A172 (cell line): ENCODE results near the gene LYZL4. TPM values are rescaled to one million over a fixed set of nuclear protein-coding genes. Genes with fewer than 3 reads are reported as not detected.

Experiments used
- DNase-seq: peaks from one replicate; pipeline ENCODE4 v3.0.0-alpha.2; 2015; ENCODE audit warnings: low spot score
- total RNA-seq: library from RNA; depleted of rRNA; stranded (reverse); fragments of >200 nt; shearing (Covaris generic); gene quantifications from 2 replicates; pipeline ENCODE4 v1.2.3, GENCODE V29; 2014; rRNA removed

The LYZL4 gene, protein sequence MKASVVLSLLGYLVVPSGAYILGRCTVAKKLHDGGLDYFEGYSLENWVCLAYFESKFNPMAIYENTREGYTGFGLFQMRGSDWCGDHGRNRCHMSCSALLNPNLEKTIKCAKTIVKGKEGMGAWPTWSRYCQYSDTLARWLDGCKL
- total RNA-seq, result not detected in 2 replicates

DNA sequence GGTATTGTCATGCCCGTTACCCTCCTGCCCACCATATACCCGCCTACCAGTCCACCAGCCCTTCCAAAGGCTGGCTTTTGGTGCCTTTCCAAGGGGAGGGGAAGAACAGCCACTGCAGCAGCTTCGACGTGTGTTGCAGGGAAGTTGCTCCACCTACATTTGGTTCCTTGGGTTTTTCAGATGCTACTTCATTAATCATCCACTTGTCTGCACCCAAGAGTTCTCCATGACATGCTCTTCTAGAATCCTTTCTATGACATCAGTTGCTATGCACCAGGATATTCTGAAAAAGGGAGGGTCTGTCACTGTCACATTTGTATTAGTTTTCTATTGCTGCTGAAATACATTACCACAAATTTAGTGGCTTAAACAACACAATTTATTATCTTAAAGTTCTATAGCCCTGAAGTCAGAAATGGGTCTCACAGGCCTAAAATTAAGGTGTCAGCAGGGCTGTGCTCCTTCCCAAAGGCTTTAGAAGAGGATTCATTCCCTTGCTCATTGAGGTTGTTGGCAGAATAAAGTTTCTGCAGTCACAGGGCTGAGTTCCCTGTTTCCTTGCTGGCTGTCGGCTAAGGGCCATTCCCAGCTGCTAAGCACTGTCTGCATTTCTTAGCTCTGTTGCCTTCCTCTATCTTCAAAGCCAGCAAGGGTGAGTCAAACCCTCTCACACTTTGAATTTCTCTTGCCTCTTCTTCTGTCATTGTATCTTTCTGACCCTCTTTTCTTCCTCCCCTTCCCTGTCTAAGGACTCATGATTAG, at the start of gene LYZL4:
Gene LYZL4, minus strand, starts transcription at position 241 of the 762 bp plus-strand sequence. CDS start 3,359 bp downstream, outside the sequence.
- DNase-seq, result no peak

DNA sequence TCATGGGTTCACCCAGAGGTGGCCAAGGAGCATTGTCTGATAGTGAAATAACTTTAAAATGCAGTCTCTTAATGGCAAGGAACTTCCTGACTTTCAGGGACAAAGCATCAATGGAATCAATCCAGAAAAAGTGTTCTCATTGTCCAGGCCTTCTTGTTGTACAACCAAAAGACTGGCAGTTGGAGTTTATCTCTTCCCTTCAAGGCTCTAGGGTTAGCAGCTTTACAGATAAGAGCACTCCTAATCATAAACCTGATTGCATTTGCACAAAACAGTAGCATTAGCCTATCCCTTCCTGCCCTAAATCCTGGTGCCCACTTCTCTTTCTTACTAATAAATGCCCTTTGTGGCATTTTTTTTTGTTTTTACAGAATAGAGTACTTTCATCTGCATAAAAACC, 48.7 kb upstream of the LYZL4 start:
- DNase-seq, result no peak

DNA sequence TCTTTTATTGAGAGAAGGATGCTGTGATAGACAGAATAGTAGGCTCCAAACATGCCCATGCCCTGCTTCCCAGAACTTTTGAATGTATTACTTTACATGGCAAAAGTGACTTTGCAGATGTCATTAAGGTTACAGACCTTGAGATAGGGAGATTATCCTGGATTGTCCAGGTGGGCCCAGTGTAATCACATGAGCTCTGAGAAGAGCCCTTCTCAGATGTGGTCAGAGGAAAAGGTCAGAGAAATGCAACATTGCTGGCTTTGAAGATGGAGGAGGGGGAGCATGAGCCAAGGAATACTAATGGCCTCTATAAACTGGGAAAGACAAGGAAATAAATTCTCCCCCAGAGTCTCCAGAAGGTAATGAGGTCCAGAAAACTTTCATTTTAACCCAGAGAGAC, 45.8 kb upstream of the LYZL4 start:
- no peak for DNase-seq

DNA sequence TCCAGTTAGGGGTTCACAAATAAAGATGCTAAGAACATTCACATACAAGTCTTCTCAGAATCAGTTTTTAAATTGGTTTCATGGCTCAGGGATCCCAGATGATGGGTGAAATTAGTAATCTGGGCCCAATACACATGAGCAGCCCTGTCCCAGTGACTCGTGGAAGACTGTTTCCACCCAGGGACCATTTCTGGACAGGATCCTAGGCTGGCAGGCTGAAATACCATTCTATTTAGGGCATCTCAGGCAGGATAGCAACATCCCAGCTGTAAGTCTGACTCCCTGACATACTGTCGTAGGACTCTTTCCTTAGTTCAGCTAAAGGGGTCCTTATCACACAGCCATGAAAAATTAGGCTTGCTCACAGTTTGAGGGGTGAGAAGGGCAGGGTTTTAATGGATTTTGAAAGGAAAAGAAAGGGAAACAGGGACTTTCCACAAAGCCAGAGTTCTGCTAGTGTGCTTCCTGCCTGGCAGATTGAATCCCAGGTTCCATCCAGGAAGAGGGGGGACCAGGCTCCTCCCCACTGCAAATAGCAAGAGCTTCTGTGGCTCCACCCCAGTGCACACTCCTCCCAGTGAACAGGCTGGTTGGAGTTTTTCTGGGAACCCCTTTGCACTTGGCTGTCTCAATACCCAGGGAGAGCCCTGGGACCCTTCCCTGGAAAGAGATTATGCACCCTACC, 41.3 kb upstream of the LYZL4 start:
- peak; percentile 18 for DNase-seq

DNA sequence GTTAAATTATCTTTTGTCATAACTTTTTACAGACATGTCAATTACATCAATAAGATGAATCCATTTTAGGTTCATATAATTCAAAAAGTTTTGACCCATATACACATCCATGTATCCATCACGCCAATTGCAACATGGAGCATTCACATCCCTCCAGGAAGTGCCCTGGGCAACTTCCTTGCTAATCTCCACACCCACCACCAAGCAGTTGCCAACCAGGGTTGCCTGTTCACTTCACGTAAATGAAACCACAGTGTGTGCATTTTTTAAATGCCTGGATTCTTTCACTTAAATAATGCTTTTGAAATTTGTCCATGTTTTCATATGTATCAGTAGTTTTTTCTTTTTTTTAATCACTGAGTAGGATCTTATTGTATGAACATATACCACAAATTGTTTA, 40.7 kb upstream of the LYZL4 start:
- DNase-seq, result no peak

DNA sequence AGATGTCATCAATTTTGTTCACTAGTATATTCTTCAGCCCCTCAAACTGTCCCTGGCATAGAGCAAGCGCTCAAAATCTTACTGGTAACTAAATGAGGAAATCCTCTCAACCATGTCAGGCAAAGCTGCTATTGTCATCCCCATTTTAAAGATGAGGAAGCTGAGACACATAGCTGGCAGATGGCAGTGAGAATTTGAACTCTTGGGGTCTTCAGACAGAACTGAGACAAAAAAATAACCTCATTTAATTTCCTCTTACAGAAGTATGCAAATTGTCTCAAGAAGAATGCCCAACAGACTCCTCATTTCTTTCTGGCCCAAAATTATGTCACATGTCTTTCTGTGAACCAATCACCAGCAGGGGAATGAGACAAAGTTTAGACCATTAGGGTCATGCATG, 40.2 kb upstream of the LYZL4 start:
- no peak for DNase-seq

DNA sequence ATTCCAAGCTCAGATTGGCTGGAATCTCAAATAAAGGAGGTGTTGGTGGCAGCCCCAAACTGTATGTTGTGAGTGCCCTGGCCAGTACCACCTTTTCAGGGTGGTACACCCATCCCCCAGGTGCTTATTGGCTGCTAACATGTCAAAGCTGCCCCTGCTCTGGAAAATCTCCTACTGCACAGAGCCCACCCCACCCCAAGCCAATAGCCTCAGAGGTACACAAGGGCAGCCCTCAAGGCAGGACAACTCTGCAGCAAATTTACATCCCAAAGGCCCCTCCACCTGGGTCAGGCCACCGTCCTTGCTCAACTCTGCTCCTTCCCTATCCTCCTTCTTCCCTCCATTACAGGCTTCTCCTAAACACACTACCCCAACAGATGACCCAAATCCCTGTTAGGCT, 37.1 kb upstream of the LYZL4 start:
- no peak for DNase-seq

DNA sequence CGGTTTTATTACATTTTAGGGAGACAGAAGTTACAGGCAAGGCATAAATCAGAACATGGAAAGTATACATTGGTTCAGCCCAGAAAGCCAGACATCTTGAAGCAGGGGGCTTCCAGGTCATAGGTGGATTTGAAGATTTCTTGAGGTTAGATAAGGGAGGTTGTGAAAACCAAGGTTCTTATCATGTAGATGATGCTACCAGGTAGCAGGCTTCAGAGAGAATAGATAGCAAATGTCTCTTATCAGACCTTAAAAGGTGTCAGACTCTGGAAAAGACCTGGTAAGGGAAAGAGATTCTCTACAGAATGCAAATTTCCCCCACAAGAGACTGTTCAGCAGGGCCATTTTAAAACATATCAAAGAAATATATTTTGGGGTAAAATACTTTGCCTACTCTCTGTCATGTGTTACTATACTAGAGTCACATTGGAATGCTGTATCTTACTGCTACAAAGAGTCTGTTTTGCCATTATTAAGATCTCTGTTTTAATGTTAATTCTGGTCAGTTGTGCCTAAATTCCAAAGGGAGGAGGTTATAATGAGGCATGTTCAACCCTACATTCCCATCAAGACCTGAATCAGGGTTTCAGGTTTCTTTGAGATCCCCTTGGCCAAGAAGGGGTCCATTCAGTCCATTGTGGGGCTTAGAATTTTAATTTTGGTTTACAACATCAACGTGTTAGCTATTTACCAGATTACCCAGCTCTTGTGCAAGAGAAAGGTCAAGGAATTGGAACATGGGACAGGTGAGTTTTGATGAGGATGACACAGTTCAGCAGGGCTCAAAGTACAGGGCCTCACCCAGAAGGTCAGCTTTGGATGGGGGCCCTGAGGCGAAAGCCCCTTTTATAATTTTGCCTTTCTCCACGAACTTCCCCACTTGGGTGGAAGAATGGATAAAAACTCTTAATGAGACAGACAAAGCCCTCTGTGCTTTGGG, 36.0 kb upstream of the LYZL4 start:
- no peak for DNase-seq

DNA sequence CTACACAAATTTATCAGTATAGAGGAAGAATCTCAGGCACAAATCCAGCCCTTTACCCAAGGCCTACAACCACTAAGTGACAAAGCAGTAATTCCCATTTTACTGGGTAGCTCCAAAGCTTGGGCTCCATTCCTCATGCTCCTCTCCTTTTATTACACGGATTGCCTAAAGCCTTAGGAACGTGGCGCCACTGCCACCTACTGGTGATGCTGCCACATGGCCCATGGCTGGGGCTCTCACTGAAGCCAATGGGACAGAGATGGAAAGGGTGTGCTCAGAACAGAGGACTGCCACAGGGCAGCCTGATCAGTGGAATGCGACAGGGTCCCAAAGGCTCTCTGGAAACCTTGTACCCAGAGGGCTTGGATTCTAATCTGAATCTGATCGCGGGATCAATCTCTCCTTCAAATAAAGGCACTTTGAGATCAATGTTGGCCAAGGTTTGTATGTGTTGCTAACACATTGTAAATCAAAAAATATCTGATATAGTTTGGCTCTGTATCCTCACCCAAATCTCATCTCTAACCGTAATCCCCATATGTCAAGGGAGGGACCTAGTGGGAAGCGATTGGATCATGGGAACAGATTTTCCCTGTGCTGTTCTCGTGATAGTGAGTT, 33.5 kb upstream of the LYZL4 start:
- peak; percentile 76 for DNase-seq

DNA sequence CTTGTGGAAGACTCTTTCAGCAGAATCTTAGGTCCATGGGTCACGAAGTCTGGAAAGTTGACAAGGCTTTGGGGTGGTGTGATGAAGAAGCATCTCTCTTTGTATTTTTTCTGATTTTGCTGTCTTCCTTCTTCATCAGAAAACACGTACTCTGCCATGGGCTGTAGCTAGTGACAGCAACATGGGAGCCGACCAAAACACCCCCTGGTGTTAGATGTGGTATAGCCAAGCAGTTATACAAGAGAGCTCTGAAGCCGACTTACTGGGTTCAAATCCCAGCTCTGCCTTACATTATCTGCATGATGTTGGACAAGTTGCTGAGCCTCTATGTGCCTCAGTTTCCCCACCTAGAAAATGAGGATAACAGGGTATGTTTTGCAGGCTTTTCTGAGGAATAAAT, 32.9 kb upstream of the LYZL4 start:
- no peak for DNase-seq

DNA sequence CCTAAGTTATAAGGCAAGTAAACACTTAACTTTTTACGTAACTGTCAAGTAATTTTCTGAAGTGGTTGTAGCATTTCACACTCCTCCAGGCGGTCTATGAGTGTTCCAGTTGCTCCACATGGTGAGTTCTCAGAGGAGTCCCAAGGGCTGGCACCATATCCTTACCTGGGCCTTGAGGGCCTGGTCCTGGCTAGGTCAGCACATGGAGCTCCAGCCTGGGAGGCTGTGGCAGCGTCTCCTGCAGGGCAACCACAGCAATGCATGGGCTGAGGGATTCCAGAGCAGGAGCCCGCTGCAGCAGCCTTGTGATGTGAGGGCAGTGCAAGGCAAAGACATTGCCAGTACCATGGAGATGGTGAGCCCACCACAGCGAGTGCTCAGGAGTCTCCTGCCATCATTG, 32.2 kb upstream of the LYZL4 start:
- DNase-seq, result no peak

DNA sequence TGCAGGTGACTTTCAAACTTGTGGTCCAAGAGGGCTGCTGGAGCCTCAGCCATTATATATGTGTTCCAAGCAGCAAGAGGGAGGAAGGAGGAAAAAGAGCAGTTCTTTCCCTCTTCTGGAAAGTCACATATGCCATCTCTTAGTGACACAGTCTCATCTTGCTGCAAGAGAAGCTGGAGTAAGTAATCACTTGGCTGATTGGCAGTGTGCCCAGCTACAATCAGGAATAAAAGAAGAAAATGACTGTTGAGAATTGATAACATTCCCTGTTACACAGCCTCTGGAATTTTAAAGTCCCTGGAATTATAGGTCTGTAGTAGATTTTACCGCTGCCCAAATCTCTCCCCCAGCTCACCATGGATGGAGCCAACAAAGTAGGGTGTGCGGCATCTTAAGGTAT, 31.4 kb upstream of the LYZL4 start:
- DNase-seq, result no peak

DNA sequence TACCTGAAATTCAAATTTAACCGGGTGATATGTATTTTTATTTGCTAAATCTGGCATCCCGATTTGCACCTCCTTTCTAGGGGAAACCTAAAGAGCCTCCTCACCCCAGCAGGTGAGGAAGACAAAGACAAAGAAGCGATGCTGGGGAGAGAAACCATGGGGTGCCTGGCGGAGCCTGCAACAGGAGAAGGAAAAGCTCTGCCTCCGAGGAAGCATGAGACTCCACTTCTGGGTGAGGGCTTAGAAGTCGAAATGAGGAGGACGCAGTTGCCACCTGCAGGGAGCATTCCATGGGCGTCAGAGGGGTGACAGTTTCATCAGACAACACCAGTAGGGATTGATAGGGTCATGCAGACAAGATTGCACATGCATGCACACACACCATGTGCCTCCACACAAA, 30.5 kb upstream of the LYZL4 start:
- no peak for DNase-seq

DNA sequence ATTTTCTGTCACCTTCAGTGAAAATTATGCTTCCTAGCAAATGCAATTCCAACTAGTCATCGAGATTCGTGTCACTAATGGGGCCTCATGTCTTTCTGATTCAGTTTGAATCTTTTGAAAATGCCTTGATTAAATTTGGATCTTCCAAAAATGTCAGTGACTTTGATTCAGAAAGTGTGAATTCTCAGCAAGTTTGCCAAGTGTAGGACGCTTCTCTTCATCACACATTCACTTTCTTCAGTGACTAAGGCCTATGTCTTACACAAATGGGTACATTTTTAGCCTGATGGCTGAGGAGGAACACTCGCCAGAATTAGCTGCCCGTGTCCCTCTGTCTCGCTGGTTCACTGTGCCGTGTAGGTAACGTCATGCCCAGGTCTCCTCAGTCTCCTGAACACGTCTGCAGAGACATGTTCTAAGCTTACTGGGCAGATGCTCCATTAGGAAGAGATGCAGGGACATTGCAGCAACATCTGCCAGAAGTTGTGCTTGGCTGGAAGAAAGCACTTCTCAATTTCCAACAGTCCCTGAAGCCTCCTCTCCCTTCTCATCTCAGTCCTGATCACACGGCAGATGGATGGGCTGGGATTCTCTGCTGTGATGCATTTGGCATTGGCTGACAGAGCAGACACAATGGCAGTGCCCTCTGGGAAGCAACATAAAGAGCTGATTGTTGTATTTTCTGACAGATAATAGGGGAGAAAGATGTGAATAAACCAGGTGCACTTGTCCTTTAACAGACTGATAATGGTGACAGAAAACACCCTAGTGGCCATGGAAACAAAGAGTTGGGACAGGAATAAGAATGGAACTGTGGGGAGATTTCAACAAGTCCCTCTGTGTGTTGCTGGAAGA, 29.1 kb upstream of the LYZL4 start:
- no peak for DNase-seq

DNA sequence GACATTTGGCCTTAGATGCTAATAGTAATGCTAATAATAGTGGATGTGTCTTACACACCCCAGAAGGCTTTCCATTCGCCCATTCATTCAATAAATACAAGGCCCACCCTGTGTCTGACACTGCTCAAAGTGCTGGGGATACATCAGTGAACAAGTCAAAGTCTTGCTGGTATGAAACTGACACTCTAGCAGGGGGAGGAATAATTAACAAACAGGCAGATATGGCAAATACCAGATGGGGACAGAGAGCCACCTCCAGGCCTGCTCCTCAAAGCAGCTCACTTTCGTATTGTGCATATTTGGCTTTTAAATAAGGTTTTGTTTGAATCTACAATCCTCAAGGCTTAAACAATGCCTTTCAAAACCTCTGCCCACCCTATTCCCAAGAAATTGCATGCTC, 28.3 kb upstream of the LYZL4 start:
- DNase-seq, result no peak

DNA sequence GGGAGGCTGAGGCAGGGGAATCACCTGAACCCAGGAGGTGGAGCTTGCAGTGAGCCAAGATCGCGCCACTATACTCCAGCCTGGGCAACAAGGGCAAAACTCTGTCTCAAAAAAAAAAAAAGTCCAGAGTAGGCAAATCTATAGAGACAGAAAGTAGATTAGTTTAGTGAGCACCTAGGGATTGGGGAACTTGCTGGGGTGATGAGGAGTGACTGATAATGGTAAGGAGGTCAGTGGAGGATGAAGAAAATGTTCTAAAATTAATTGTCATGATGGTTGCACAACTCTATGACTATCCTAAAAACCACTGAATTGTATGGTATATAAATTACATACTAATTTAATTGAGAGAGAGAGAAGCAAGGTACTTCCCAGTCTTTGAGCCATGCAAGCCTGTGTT, 27.8 kb upstream of the LYZL4 start:
- no peak for DNase-seq

DNA sequence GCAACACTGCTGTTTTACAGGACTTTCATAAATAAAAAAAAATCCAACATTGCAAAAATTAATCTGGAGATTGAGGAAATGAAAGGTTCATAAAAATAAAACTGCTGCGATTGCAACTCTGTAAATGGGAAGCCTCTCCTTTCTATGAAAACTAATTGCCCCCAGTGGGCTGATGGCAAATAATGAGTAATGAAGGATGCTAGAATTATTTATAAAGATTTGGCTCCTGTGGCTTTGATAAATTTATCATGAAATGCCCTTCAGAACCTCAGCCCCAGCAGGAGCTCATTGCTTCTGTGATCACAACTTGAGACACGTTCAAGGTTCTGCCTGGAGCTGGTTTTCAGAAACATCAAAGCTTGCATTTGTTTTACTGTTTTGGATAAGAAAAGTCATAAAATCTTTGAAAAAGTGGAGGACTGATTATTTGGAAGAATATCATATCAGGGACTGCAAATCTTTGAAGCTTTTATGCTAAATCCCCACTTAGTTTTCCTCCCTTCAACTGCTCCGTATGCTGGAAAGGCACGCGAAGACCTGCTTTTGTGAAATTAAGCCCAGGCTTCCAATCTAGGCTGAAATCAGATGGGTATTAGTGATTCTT, 24.5 kb upstream of the LYZL4 start:
- DNase-seq, result no peak

DNA sequence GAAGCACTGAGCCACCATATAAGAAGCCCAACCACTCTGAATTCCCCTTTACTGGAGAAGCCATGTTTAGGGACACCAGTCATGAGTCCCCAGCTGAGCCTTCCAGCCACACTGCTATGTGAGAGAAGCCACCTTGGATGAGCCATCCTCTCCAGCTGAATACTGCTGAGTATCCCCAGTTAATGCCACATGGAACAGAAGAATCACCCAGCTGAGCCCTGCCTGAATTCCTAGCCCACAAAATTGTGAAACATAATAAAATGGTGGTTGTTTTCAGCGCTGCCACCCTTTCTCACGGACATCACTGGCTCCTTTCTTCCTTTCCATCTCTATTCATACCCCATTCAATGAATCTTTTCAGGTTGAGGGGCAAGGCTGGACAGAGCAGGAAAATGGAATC, 22.1 kb upstream of the LYZL4 start:
- DNase-seq, result no peak

DNA sequence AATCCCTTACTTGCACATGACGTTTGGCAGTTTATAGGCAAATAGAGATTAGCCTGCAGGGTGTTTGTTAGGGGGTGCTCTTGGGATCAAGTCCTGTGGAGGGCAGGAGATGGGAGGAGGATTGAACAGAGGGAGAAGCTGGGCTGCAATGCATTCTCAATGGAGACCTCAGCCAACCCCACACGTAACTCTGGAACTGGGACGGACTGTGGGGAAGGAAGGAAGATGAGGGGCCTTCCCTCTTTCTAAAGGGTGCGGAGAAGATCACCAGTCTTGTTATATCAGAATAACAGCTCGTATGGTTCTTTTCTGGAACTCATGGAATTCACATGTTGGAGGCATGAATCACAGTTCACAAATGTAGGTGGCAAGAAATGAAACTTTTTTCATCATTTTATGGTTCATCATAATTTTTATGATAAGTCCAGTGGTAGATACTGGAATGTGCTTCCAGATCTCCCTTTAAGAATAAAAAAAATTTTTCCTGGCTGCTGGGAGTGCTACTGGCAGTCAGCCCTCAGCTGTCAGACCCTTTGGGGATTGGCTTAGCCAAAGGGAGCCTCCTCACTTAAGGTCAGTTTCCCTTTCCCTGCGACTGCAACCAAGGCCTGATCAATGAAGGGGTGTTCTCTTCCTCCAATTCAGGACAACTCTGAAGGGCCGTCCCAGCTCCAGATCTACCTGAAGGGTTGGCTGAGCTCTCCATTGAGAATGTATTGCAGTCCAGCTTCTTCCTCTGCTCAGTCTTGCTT, 20.5 kb upstream of the LYZL4 start:
- DNase-seq, result no peak

DNA sequence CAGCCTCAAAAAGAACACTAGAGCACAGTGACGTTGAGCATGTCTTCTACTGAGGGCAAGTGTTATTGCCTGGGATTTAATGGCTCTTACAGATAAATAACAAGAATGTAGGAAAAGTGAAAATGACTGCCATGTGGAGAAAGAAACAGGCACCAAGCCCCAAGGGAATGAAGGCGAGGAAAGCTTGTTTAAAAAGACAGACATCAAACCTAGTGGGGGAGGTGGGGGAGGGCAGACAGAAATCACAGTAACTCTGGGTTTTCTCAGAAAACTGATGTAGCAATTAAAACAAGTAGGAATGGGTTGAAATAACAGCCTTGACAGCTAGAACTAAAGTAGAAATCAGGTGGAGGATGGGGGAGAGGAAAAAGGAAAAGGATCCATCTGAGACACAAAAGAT, 18.4 kb upstream of the LYZL4 start:
- no peak for DNase-seq
